Measurements from ENCODE around the gene TFF2. TPM values are rescaled to one million over a fixed set of nuclear protein-coding genes. Genes with fewer than 3 reads are reported as not detected.

The TFF2 gene
- total and polyA plus RNA-seq, 5 experiments from 2014 or later = not detected

GRCh38 chr21:42390696-42391095 lies 39.9 kb upstream of the TFF2 start:
- DNase-seq = no peak
- no peaks in the 10 kb centered on the region for H3K9me3 Mint-ChIP-seq
- H3K36me3 Mint-ChIP-seq = no peaks in the 10 kb centered on the region
- H3K4me1 Mint-ChIP-seq = peaks cover 21 to 71% (median 62%) of the 10 kb centered on the region in 4 donors
- H3K4me3 Mint-ChIP-seq = peak overlapping the region in 4 of 10 donors; percentile 3 to 49 (median 30)
- H3K27me3 Mint-ChIP-seq = no peaks in the 10 kb centered on the region
- ATAC-seq = no peak
- POLR2A ChIA-PET = interaction anchor here (1.3 kb wide), 1 partner anchor 35 kb away, joined by 3 read pairs; no protein-coding TSS in a partner anchor
- H3K27ac Mint-ChIP-seq = peak overlapping the region in 4 of 10 donors; percentile 27 to 86 (median 78)

- Mint-ChIP-seq H3K36me3 (no peaks in the 10 kb centered on the region), H3K4me3 (peak overlapping the region in 2 of 10 donors; percentile 3 to 36), H3K4me1 (peaks cover 22 to 75% (median 67%) of the 10 kb centered on the region in 4 donors), H3K27ac (peak overlapping the region in 3 of 10 donors; percentile 27 to 86 (median 79)), H3K9me3 (no peaks in the 10 kb centered on the region), H3K27me3 (no peaks in the 10 kb centered on the region)
- DNase-seq (no peak), ATAC-seq (no peak)
- POLR2A ChIA-PET = interaction anchor here (1.3 kb wide), 1 partner anchor 35 kb away, joined by 3 read pairs; no protein-coding TSS in a partner anchor
Observed at GRCh38 chr21:42390193-42390592, 39.4 kb upstream of the TFF2 start.

GRCh38 chr21:42389449-42389835 lies 38.6 kb upstream of the TFF2 start:
- Mint-ChIP-seq H3K36me3 (no peaks in the 10 kb centered on the region), H3K9me3 (no peaks in the 10 kb centered on the region), H3K4me3 (peak overlapping the region in 2 of 10 donors; percentile 15 to 18), H3K27ac (peak overlapping the region in 6 of 10 donors; percentile 61 to 80 (median 64)), H3K4me1 (peaks cover 26 to 81% (median 74%) of the 10 kb centered on the region in 4 donors), H3K27me3 (no peaks in the 10 kb centered on the region)
- POLR2A ChIA-PET = interaction anchor here (0.7 to 1.8 kb wide), 2 partner anchors 10 to 14 kb away, joined by 3 to 4 read pairs; partner anchors contain the start of gene UBASH3A
- ATAC-seq (no peak), DNase-seq (no peak)

GRCh38 chr21:42388740-42389448 lies 38.1 kb upstream of the TFF2 start:
- Mint-ChIP-seq H3K27ac (peak overlapping the region in 2 of 10 donors; percentile 34 to 61), H3K4me3 (peak overlapping the region in 1 of 10 donors; percentile 39), H3K4me1 (peaks cover 29 to 86% (median 79%) of the 10 kb centered on the region in 4 donors), H3K36me3 (no peaks in the 10 kb centered on the region), H3K9me3 (no peaks in the 10 kb centered on the region), H3K27me3 (no peaks in the 10 kb centered on the region)
- POLR2A ChIA-PET = interaction anchor here (0.7 to 1.8 kb wide), 2 partner anchors 11 to 15 kb away, joined by 3 to 4 read pairs; partner anchors contain the start of gene UBASH3A
- no peak for DNase-seq
- ATAC-seq = no peak

GRCh38 chr21:42387843-42388340 lies 37.1 kb upstream of the TFF2 start:
- no peak for DNase-seq
- H3K4me1 Mint-ChIP-seq = peaks cover 25 to 79% (median 75%) of the 10 kb centered on the region in 4 donors
- peak overlapping the region in 5 of 10 donors; percentile 0 to 74 (median 68) for H3K27ac Mint-ChIP-seq
- H3K9me3 Mint-ChIP-seq = no peaks in the 10 kb centered on the region
- no peak for ATAC-seq
- POLR2A ChIA-PET = interaction anchor here (0.6 to 0.7 kb wide), 3 partner anchors 10 to 1544 kb away, joined by 3 read pairs; no protein-coding TSS in a partner anchor
- peak overlapping the region in 1 of 10 donors; percentile 3 for H3K4me3 Mint-ChIP-seq
- no peaks in the 10 kb centered on the region for H3K36me3 Mint-ChIP-seq
- H3K27me3 Mint-ChIP-seq = no peaks in the 10 kb centered on the region

GRCh38 chr21:42387164-42387563 lies 36.4 kb upstream of the TFF2 start:
- DNase-seq (no peak), ATAC-seq (no peak)
- Mint-ChIP-seq H3K9me3 (peaks cover 0 to 7% (median 1%) of the 10 kb centered on the region in 9 donors), H3K4me1 (peaks cover 24 to 74% (median 69%) of the 10 kb centered on the region in 4 donors), H3K27me3 (no peaks in the 10 kb centered on the region), H3K4me3 (peak overlapping the region in 2 of 10 donors; percentile 7 to 24), H3K36me3 (peaks cover 0 to 1% (median 0%) of the 10 kb centered on the region in 3 donors), H3K27ac (peak overlapping the region in 6 of 10 donors; percentile 0 to 77 (median 62))
- POLR2A ChIA-PET = interaction anchor here (0.6 to 0.7 kb wide), 2 partner anchors 11 to 146 kb away, joined by 3 read pairs; no protein-coding TSS in a partner anchor

- no peak overlapping the region for H3K4me3 Mint-ChIP-seq
Observed at GRCh38 chr21:42386034-42386591, 35.3 kb upstream of the TFF2 start.

GRCh38 chr21:42385619-42386018 lies 34.8 kb upstream of the TFF2 start:
- H3K4me1 Mint-ChIP-seq = peaks cover 24 to 64% (median 58%) of the 10 kb centered on the region in 4 donors
- peaks cover 0 to 9% (median 3%) of the 10 kb centered on the region in 3 donors for H3K36me3 Mint-ChIP-seq
- no peaks in the 10 kb centered on the region for H3K27me3 Mint-ChIP-seq
- peak overlapping the region in 1 of 10 donors; percentile 16 for H3K4me3 Mint-ChIP-seq
- peaks cover 0 to 15% (median 5%) of the 10 kb centered on the region in 9 donors for H3K9me3 Mint-ChIP-seq
- DNase-seq (no peak), ATAC-seq (no peak)
- POLR2A ChIA-PET = interaction anchor here (0.8 kb wide), 1 partner anchor 18 kb away, joined by 3 read pairs; the partner anchor contains the start of gene UBASH3A
- peak overlapping the region in 3 of 10 donors; percentile 73 to 80 (median 80) for H3K27ac Mint-ChIP-seq

More at GRCh38 chr21:42386034-42386591, 35.3 kb upstream of the TFF2 start:
- ATAC-seq = no peak
- POLR2A ChIA-PET = interaction anchor here (0.8 kb wide), 1 partner anchor 18 kb away, joined by 3 read pairs; the partner anchor contains the start of gene UBASH3A
- peaks cover 0 to 9% (median 3%) of the 10 kb centered on the region in 3 donors for H3K36me3 Mint-ChIP-seq
- H3K9me3 Mint-ChIP-seq = peaks cover 0 to 15% (median 5%) of the 10 kb centered on the region in 9 donors
- no peak overlapping the region for H3K27ac Mint-ChIP-seq
- DNase-seq = no peak
- H3K27me3 Mint-ChIP-seq = no peaks in the 10 kb centered on the region
- H3K4me1 Mint-ChIP-seq = peaks cover 24 to 69% (median 61%) of the 10 kb centered on the region in 4 donors

- POLR2A ChIA-PET = interaction anchor here (1.8 kb wide), 1 partner anchor 19 kb away, joined by 5 read pairs; the partner anchor contains the start of gene UBASH3A
Observed at GRCh38 chr21:42384989-42385388, 34.2 kb upstream of the TFF2 start.

GRCh38 chr21:42384156-42384945 lies 33.6 kb upstream of the TFF2 start:
- Mint-ChIP-seq H3K9me3 (peaks cover 0 to 15% (median 5%) of the 10 kb centered on the region in 9 donors), H3K4me1 (peaks cover 21 to 58% (median 45%) of the 10 kb centered on the region in 4 donors), H3K36me3 (peaks cover 0 to 9% (median 3%) of the 10 kb centered on the region in 3 donors), H3K27me3 (no peaks in the 10 kb centered on the region), H3K4me3 (peak overlapping the region in 2 of 10 donors; percentile 24 to 41), H3K27ac (peak overlapping the region in 9 of 10 donors; percentile 8 to 52 (median 35))
- DNase-seq = no peak
- POLR2A ChIA-PET = interaction anchor here (1.8 kb wide), 1 partner anchor 20 kb away, joined by 5 read pairs; the partner anchor contains the start of gene UBASH3A
- ATAC-seq = no peak

More at GRCh38 chr21:42384989-42385388, 34.2 kb upstream of the TFF2 start:
- peaks cover 0 to 15% (median 5%) of the 10 kb centered on the region in 9 donors for H3K9me3 Mint-ChIP-seq
- DNase-seq = no peak
- no peak for ATAC-seq
- H3K36me3 Mint-ChIP-seq = peaks cover 0 to 9% (median 3%) of the 10 kb centered on the region in 3 donors
- peaks cover 24 to 61% (median 52%) of the 10 kb centered on the region in 4 donors for H3K4me1 Mint-ChIP-seq
- peak overlapping the region in 7 of 10 donors; percentile 16 to 68 (median 54) for H3K4me3 Mint-ChIP-seq
- peak overlapping the region in 8 of 10 donors; percentile 34 to 82 (median 76) for H3K27ac Mint-ChIP-seq
- H3K27me3 Mint-ChIP-seq = no peaks in the 10 kb centered on the region

- Mint-ChIP-seq H3K27me3 (no peaks in the 10 kb centered on the region), H3K4me1 (peaks cover 21 to 51% (median 41%) of the 10 kb centered on the region in 4 donors), H3K27ac (peak overlapping the region in 1 of 10 donors; percentile 37), H3K4me3 (no peak overlapping the region), H3K36me3 (peaks cover 0 to 9% (median 3%) of the 10 kb centered on the region in 3 donors), H3K9me3 (peaks cover 0 to 15% (median 5%) of the 10 kb centered on the region in 9 donors)
- ATAC-seq (no peak), DNase-seq (no peak)
- POLR2A ChIA-PET = interaction anchor here (1.8 to 2.5 kb wide), 2 partner anchors 10 to 21 kb away, joined by 5 to 10 read pairs; partner anchors contain the start of gene UBASH3A
Observed at GRCh38 chr21:42383331-42383730, 32.5 kb upstream of the TFF2 start.

Measured in naive thymus-derived CD8-positive, alpha-beta T cell (primary cell).